ENCODE measurements around the gene GIPR.

GIPR gene

GRCh38 chr19:45710356-45711130, 42.5 kb downstream of the GIPR start:
- no peak for TF ChIP-seq CTCF (IDR thresholded peaks at IDR 0.05; ENCODE audit: low read depth, low read length, missing control alignments)
- DNase-seq (ENCODE audit: extremely low read depth, low read depth) = no peak
- no peak overlapping the region for H3K4me3 ChIP-seq (replicated peaks; ENCODE audit: low read depth, low read length)

GRCh38 chr19:45711851-45712698, 44.1 kb downstream of the GIPR start:
- no peak for TF ChIP-seq CTCF (IDR thresholded peaks at IDR 0.05; ENCODE audit: low read depth, low read length, missing control alignments)
- no peak for DNase-seq (ENCODE audit: extremely low read depth, low read depth)
- no peak overlapping the region for H3K4me3 ChIP-seq (replicated peaks; ENCODE audit: low read depth, low read length)

GRCh38 chr19:45712699-45713067, 44.7 kb downstream of the GIPR start:
- no peak for TF ChIP-seq CTCF (IDR thresholded peaks at IDR 0.05; ENCODE audit: low read depth, low read length, missing control alignments)
- H3K4me3 ChIP-seq (replicated peaks; ENCODE audit: low read depth, low read length) = no peak overlapping the region
- no peak for DNase-seq (ENCODE audit: extremely low read depth, low read depth)

GRCh38 chr19:45713141-45713540, 45.1 kb downstream of the GIPR start:
- TF ChIP-seq CTCF (IDR thresholded peaks at IDR 0.05; ENCODE audit: low read depth, low read length, missing control alignments) = no peak
- DNase-seq (ENCODE audit: extremely low read depth, low read depth) = no peak
- no peak overlapping the region for H3K4me3 ChIP-seq (replicated peaks; ENCODE audit: low read depth, low read length)

- DNase-seq (ENCODE audit: extremely low read depth, low read depth) = no peak
- no peak for TF ChIP-seq CTCF (IDR thresholded peaks at IDR 0.05; ENCODE audit: low read depth, low read length, missing control alignments)
- no peak overlapping the region for H3K4me3 ChIP-seq (replicated peaks; ENCODE audit: low read depth, low read length)
Measured at GRCh38 chr19:45715139-45715538, 47.1 kb downstream of the GIPR start.

- DNase-seq (ENCODE audit: extremely low read depth, low read depth) = no peak
- TF ChIP-seq CTCF (IDR thresholded peaks at IDR 0.05; ENCODE audit: low read depth, low read length, missing control alignments) = no peak
- H3K4me3 ChIP-seq (replicated peaks; ENCODE audit: low read depth, low read length) = peak overlapping the region; percentile 83
Measured at GRCh38 chr19:45716359-45717130, 48.5 kb downstream of the GIPR start.
